AG10803 (cell line): Measurements from ENCODE around the gene POMGNT1.

Experiments used
- DNase-seq: peaks from one replicate; pipeline ENCODE4 v3.0.0; 2010; ENCODE audit warnings: low read depth
- H3K4me3 ChIP-seq: 2 replicates; pipeline ENCODE4 v1.5.1; 2011; ENCODE audit warnings: mild to moderate bottlenecking, low read length, control low read depth
- CTCF ChIP-seq: conservative IDR thresholded peaks from 2 replicates; pipeline ENCODE4 v1.5.1; 2011; ENCODE audit warnings: mild to moderate bottlenecking, low read length, control low read depth, inconsistent platforms

The POMGNT1 gene

GRCh38 chr1:46204406-46204742 lies 6.1 kb upstream of the POMGNT1 start:
- DNase-seq = no peak
- no peak for TF ChIP-seq CTCF
- H3K4me3 ChIP-seq = peak overlapping the region; percentile 80

DNA sequence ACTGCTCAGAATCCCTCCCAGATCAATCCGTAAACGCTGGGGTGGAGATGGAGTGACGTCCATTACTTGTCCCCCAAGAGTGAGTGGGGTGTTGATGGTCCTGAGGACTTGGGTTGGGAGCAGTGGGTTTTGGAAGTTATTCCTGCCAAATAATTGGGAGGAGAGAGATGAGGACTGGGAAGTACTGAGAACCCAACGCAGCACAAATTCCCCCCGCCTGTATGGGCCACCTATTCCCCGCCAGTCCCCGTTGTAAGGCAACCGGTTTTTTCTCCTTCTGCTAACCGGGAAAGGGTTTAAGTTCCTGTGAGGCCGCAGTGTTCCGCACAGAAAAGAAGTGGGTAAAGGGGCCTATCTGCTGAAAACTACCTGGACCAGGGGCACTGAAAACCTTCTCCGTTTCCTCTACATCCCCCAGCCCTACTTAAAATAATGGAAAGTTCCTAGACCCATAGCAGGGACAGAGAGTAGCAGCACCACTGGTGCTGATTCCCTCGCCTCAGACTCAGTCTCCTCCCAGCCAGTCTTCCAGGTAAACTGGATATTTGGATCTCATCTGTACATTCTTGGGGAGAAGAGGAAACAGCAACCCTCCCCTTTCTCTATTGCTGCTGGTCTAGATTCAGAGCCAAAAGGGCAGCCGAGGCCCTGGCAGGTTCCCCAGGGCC lies 5.6 kb upstream of the POMGNT1 start:
- peak overlapping the region; percentile 80 for H3K4me3 ChIP-seq
- no peak for DNase-seq
- no peak for TF ChIP-seq CTCF

DNA sequence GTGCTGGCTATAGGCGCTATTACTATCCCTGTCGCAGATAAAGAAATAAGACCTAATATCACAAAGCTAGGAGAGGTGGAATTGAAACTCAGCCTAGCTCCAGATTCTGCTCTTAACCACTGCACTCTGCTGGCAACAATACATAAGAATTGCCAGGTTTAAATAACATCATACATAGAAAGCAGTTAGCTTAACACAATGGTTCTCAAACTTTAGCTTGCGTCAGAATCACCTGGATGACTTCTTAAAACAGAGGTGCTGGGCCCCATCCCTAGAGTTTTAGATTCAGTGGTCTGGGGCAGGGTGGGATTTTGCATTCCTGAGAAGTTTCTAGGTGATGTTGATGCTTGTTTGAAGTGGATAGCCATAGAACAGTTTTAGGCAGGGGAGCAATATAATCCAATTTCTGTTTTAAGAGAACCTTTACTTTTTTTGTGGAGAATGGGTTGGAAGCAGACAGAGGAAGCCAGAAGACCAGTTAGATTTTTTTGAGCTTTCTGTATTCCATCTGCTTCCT lies 1.1 kb upstream of the POMGNT1 start:
- DNase-seq = no peak
- peak overlapping the region; percentile 97 for H3K4me3 ChIP-seq
- no peak for TF ChIP-seq CTCF

DNA sequence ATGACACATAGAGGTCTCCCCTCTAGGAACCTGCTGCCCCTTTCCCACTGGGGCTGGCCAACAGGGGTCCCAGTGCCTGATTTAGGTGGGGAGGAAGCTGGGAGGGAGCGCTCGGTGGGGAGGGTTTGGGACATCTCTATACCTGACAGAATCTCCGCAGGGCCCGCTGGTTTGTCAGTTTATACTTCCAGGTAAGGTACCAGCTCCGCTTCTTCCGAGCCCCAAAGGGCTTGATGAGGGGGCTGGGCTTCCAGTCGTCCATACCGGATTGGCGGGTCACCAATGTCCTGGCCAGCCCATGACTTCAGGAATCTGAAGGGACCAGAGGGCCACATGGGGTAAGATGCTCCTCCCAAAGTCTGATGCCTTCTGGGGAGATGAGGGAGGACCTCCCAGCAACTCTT lies 672 bp downstream of the POMGNT1 start:
- peak overlapping the region; percentile 94 for H3K4me3 ChIP-seq
- DNase-seq = peak; percentile 24
- TF ChIP-seq CTCF = no peak

GRCh38 chr1:46196609-46197008 lies 1.6 kb downstream of the POMGNT1 start:
- no peak for DNase-seq
- no peak for TF ChIP-seq CTCF
- no peak overlapping the region for H3K4me3 ChIP-seq

DNA sequence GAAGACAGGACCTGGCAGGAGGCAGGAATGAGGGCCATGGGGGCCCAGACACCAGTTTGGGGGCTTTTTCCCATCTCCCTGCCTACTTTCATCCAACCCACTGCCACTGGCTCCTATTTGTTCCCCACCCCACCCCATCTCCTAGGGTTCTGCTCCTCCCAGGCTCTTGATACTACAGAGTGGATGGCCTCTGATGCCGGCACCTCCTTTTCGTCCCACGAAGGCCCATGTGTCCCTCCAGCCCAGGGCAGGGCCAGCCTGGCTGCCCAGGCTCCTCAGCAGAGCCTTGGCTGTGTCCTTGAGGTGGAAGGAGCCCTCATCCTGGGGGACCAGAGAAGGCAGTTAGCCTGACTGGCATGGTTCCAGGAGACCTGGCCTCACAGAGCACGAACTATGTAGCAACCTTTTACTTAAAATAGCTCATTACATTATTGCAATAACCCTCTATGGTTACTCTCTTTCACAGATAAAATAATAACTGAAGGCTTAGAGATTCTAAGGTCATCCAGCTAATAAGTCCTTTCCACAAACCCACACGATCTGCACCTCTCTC lies 3.5 kb downstream of the POMGNT1 start:
- no peak for DNase-seq

More for the DNA sequence above, 3.5 kb downstream of the POMGNT1 start:
- TF ChIP-seq CTCF = no peak
- no peak overlapping the region for H3K4me3 ChIP-seq
